Smooth muscle cell (in vitro differentiated cells): ENCODE results near the gene KCNK18. TPM values are rescaled to one million over a fixed set of nuclear protein-coding genes. Genes with fewer than 3 reads are reported as not detected.

ENCODE experiments used
- DNase-seq: peaks from one replicate; lab custom pipeline; 2025; ENCODE audit not compliant: unreplicated experiment; lab: John Stamatoyannopoulos, UW
- H2AFZ ChIP-seq: fragments of 200-600 bp; sonication (generic); 2 replicates; pipeline ENCODE4 v1.6.0; 2016; ENCODE audit warnings: antibody characterized with exemption, low read depth, mild to moderate bottlenecking
- H3F3A ChIP-seq: fragments of 200-600 bp; sonication (generic); 2 replicates; pipeline ENCODE4 v1.6.0; 2017; ENCODE audit warnings: antibody characterized with exemption, low read depth
- H3K27ac ChIP-seq: fragments of 200-600 bp; sonication (generic); 2 replicates; pipeline ENCODE4 v1.5.1; 2016; ENCODE audit warnings: low read depth, mild to moderate bottlenecking
- H3K27me3 ChIP-seq: fragments of 200-600 bp; sonication (generic); 2 replicates; pipeline ENCODE4 v1.6.1; 2016; ENCODE audit warnings: low read depth, mild to moderate bottlenecking
- H3K36me3 ChIP-seq: fragments of 200-600 bp; sonication (generic); 2 replicates; pipeline ENCODE4 v1.5.1; 2016; ENCODE audit warnings: low read depth
- H3K4me1 ChIP-seq: fragments of 200-600 bp; sonication (generic); 2 replicates; pipeline ENCODE4 v1.5.1; 2016; ENCODE audit warnings: low read depth
- H3K4me2 ChIP-seq: fragments of 200-600 bp; sonication (generic); 2 replicates; pipeline ENCODE4 v1.6.0; 2016; ENCODE audit warnings: mild to moderate bottlenecking
- H3K4me3 ChIP-seq: fragments of 200-600 bp; sonication (generic); 2 replicates; pipeline ENCODE4 v1.5.1; 2016; ENCODE audit warnings: mild to moderate bottlenecking
- H3K79me2 ChIP-seq: fragments of 200-600 bp; sonication (generic); 2 replicates; pipeline ENCODE4 v1.6.0; 2016; ENCODE audit warnings: low read depth, mild to moderate bottlenecking
- H3K9ac ChIP-seq: fragments of 200-600 bp; sonication (generic); 2 replicates; pipeline ENCODE4 v1.6.0; 2016; ENCODE audit warnings: low read depth
- H3K9me3 ChIP-seq: fragments of 200-600 bp; sonication (generic); replicated peaks from 2 replicates; pipeline ENCODE4 v1.5.1; 2016; ENCODE audit warnings: low read depth
- H4K20me1 ChIP-seq: fragments of 200-600 bp; sonication (generic); 2 replicates; pipeline ENCODE4 v1.6.0; 2016; ENCODE audit warnings: low read depth
- WGBS: methylation state at CpG from one replicate; pipeline ENCODE4 v1.1.7; 2016; ENCODE audit warnings: low lambda C conversion rate; 5-methylcytosine and 5-hydroxymethylcytosine counted together
- polyA plus RNA-seq: library from polyadenylated mRNA; unstranded; fragments of >200 nt; fragmentation: Nextera tagmentation; extraction: Ambion mirVana; gene quantifications from 2 replicates; pipeline ENCODE4 v1.2.1, GENCODE V29; 2016
- total RNA-seq: library from RNA; depleted of rRNA; stranded (reverse); fragments of >200 nt; gene quantifications from 2 replicates; pipeline ENCODE4 v1.2.3, GENCODE V29; 2014
- TF ChIP-seq, protein P1 (sequence below): fragments of 200-600 bp; sonication (generic); IDR thresholded peaks from 2 replicates; pipeline ENCODE4 v1.5.1; 2017; ENCODE audit warnings: borderline replicate concordance, mild to moderate bottlenecking, antibody characterized with exemption; ENCODE audit not compliant: insufficient read depth, poor library complexity, severe bottlenecking

KCNK18 gene
- total and polyA plus RNA-seq, 2 experiments from 2014 or later: not detected

DNA sequence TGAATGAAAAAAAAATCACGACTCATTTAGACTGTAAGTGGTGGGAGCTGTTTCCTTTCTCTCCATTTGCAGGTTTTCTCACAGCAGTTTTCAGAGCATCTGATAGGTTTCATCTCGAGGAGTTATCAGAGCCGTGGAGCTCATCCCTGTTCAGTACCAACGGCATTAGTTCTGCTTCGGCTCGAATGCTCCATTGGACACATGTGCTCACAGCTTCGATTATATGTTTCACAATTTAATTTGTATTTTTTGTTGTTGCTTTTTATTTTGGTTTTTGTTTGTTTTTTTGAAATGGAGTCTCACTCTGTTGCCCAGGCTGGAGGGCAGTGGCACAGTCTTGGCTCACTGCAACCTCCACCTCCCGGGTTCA lies 45.2 kb downstream of the KCNK18 start:
- WGBS: 90% methylated on average over 8 of the region's 8 CpGs
- no peak for DNase-seq

DNA sequence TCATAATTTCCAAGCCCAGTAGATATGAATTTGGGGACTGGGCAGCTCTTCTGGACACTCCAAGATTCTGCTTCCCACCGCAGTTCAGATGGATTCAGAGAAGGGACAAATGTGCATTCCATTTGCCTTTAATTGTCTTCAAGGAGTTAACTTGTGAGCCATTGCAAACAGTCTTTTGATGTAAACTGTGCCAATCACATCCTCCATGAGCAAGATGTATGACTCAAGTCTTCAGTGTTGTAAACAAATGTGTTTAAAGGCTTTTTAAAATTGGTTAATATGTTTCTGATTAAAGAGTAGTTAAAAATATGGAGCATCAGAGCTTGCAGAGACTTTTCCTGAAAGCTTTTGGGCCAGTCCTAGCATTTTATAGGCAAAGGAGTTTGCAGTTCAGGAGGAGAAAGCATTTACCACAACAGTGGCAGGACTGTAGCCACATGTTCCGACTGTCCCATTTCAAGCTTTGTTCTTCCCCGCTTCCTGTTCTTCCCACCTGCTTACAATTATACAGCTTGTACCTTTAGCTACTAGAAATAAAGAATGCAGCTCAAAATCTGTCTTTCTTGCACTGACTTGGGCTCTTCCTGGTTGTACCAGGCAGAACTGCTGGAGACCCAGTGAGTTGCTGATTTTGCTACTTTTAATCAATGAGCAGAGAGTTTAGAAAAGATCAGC lies 49.8 kb downstream of the KCNK18 start:
- 94% methylated on average over 3 of the region's 3 CpGs for WGBS
- H3F3A ChIP-seq: no peaks in the 10 kb centered on the region
- H3K79me2 ChIP-seq: no peaks in the 10 kb centered on the region
- no peaks in the 10 kb centered on the region for H3K9me3 ChIP-seq
- H3K36me3 ChIP-seq: no peaks in the 10 kb centered on the region
- H2AFZ ChIP-seq: no peak overlapping the region
- no peak overlapping the region for H3K27ac ChIP-seq
- H3K4me1 ChIP-seq: no peaks in the 10 kb centered on the region
- no peak for DNase-seq
- H3K4me2 ChIP-seq: no peak overlapping the region
- no peak overlapping the region for H3K9ac ChIP-seq
- no peak overlapping the region for H3K4me3 ChIP-seq
- H4K20me1 ChIP-seq: no peaks in the 10 kb centered on the region
- H3K27me3 ChIP-seq: peaks cover 41% of the 10 kb centered on the region
- TF ChIP-seq, protein P1, sequence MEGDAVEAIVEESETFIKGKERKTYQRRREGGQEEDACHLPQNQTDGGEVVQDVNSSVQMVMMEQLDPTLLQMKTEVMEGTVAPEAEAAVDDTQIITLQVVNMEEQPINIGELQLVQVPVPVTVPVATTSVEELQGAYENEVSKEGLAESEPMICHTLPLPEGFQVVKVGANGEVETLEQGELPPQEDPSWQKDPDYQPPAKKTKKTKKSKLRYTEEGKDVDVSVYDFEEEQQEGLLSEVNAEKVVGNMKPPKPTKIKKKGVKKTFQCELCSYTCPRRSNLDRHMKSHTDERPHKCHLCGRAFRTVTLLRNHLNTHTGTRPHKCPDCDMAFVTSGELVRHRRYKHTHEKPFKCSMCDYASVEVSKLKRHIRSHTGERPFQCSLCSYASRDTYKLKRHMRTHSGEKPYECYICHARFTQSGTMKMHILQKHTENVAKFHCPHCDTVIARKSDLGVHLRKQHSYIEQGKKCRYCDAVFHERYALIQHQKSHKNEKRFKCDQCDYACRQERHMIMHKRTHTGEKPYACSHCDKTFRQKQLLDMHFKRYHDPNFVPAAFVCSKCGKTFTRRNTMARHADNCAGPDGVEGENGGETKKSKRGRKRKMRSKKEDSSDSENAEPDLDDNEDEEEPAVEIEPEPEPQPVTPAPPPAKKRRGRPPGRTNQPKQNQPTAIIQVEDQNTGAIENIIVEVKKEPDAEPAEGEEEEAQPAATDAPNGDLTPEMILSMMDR: no peak

More for the DNA sequence above, 45.2 kb downstream of the KCNK18 start:
- Histone ChIP-seq H2AFZ (no peak overlapping the region), H3K4me1 (no peaks in the 10 kb centered on the region), H3K27me3 (peaks cover 78% of the 10 kb centered on the region), H3F3A (no peaks in the 10 kb centered on the region), H3K4me3 (no peak overlapping the region), H3K9me3 (no peaks in the 10 kb centered on the region), H3K79me2 (no peaks in the 10 kb centered on the region), H3K36me3 (no peaks in the 10 kb centered on the region), H3K27ac (no peak overlapping the region), H3K9ac (no peak overlapping the region), H3K4me2 (no peak overlapping the region), H4K20me1 (no peaks in the 10 kb centered on the region)
- TF ChIP-seq, protein P1: no peak

- peaks cover 23% of the 10 kb centered on the region for H3K27me3 ChIP-seq
- no peaks in the 10 kb centered on the region for H3K79me2 ChIP-seq
- no peak overlapping the region for H3K27ac ChIP-seq
- H3K36me3 ChIP-seq: no peaks in the 10 kb centered on the region
- no peak overlapping the region for H3K9ac ChIP-seq
- H4K20me1 ChIP-seq: no peaks in the 10 kb centered on the region
- H3F3A ChIP-seq: no peaks in the 10 kb centered on the region
- DNase-seq: no peak
- no peak overlapping the region for H2AFZ ChIP-seq
- no peaks in the 10 kb centered on the region for H3K4me1 ChIP-seq
- WGBS: 48% methylated on average over 10 of the region's 10 CpGs
- H3K4me2 ChIP-seq: no peak overlapping the region
- H3K4me3 ChIP-seq: no peak overlapping the region
- no peaks in the 10 kb centered on the region for H3K9me3 ChIP-seq
- TF ChIP-seq, protein P1: no peak
Observed at GRCh38 chr10:117248750-117249465, 51.6 kb downstream of the KCNK18 start.
